Natural killer cell (primary cell): ENCODE data around the gene PEX14. TPM values are rescaled to one million over a fixed set of nuclear protein-coding genes. Genes with fewer than 3 reads are reported as not detected.

Experiments used
- ATAC-seq, 3 donors: fragments of 150-1000 bp in 2 of 3; fragments of 200-7000 bp in 1 of 3; cut with Tn5 transposase; 1 replicate in 1 of 3; 2 replicates in 2 of 3; pipeline ENCODE4 v1.10.0; 2021; ENCODE audit warnings: mild to moderate bottlenecking in 2 of 3, moderate library complexity in 2 of 3
- DNase-seq, 2 donors: peaks; one replicate each; pipeline versions ENCODE4 v3.0.0 to v3.0.0-alpha.2; 2013 to 2021; ENCODE audit warnings: mixed read lengths in 1 of 2
- H3K27ac ChIP-seq: one replicate; pipeline ENCODE4 v1.5.1; 2013; ENCODE audit warnings: mild to moderate bottlenecking, low read length
- H3K27me3 ChIP-seq: one replicate; pipeline ENCODE4 v1.6.1; 2013; ENCODE audit warnings: low read length; ENCODE audit not compliant: control insufficient read depth, insufficient read depth
- H3K36me3 ChIP-seq: one replicate; pipeline ENCODE4 v1.6.1; 2013; ENCODE audit warnings: low read length; ENCODE audit not compliant: control insufficient read depth, insufficient read depth
- H3K4me1 ChIP-seq: one replicate; pipeline ENCODE4 v1.6.1; 2013; ENCODE audit warnings: low read length; ENCODE audit not compliant: control insufficient read depth, insufficient read depth
- H3K4me3 ChIP-seq: one replicate; pipeline ENCODE4 v1.5.1; 2013; ENCODE audit warnings: low read length
- H3K9me3 ChIP-seq: one replicate; pipeline ENCODE4 v1.6.1; 2013; ENCODE audit warnings: low read length; ENCODE audit not compliant: control insufficient read depth, insufficient read depth
- H3K27ac Mint-ChIP-seq, 2 donors: one replicate each; pipeline ENCODE4 v1.8.0; 2022; ENCODE audit warnings: mild to moderate bottlenecking in 2 of 2, mixed read lengths in 2 of 2, moderate library complexity in 1 of 2
- H3K27me3 Mint-ChIP-seq, 2 donors: one replicate each; pipeline ENCODE4 v1.8.0; 2022; ENCODE audit warnings: low read depth in 2 of 2, mixed read lengths in 2 of 2
- H3K36me3 Mint-ChIP-seq: one replicate; pipeline ENCODE4 v1.8.0; 2022; ENCODE audit warnings: mixed read lengths
- H3K4me1 Mint-ChIP-seq, 2 donors: one replicate each; pipeline ENCODE4 v1.8.0; 2022; ENCODE audit warnings: mixed read lengths in 2 of 2
- H3K4me3 Mint-ChIP-seq: one replicate; pipeline ENCODE4 v1.8.0; 2022; ENCODE audit warnings: mild to moderate bottlenecking, moderate library complexity, mixed read lengths
- H3K9me3 Mint-ChIP-seq, 2 donors: one replicate each; pipeline ENCODE4 v1.8.0; 2022; ENCODE audit warnings: mixed read lengths in 2 of 2
- CTCF ChIP-seq: fragments of 200-600 bp; IDR thresholded peaks from one replicate; pipeline ENCODE4 v1.8.0; 2022; ENCODE audit warnings: antibody characterized with exemption
- WGBS: methylation state at CpG from one replicate; pipeline ENCODE4 v1.1.7; 2013; ENCODE audit warnings: missing lambda C conversion rate; ENCODE audit not compliant: insufficient coverage; 5-methylcytosine and 5-hydroxymethylcytosine counted together
- intact Hi-C: fragments of 100-400 bp; cut with micrococcal nuclease; formaldehyde crosslinking; loops from one replicate; pipeline ENCODE4 v1.14.2; 2022
- total RNA-seq, 4 donors: library from RNA; stranded (reverse); fragments of 120-200 nt in 1 of 4; gene quantifications; one replicate each; pipeline versions ENCODE4 v1.2.3 to v1.2.4, GENCODE V29; 2013 to 2022

Gene PEX14
- total RNA-seq, 3 donors from 2014 or later (not counting 1 experiment from before 2014, with no cell fraction given): 21.4 to 27.3 (median 24.1) TPM

GRCh38 chr1:10530756-10531495 is 56.2 kb downstream of the PEX14 start:
- Histone ChIP-seq H3K27ac (no peak overlapping the region), H3K36me3 (no peaks in the 10 kb centered on the region), H3K9me3 (no peaks in the 10 kb centered on the region), H3K4me1 (no peaks in the 10 kb centered on the region), H3K27me3 (no peaks in the 10 kb centered on the region), H3K4me3 (no peak overlapping the region)
- H3K9me3 Mint-ChIP-seq: no peaks in the 10 kb centered on the region
- intact Hi-C loops: no loop called here
- H3K27ac Mint-ChIP-seq: peak overlapping the region in 1 of 2 donors; percentile 14
- 79% methylated on average over 17 of the region's 17 CpGs for WGBS
- peaks cover 6 to 20% of the 10 kb centered on the region in 2 donors for H3K4me1 Mint-ChIP-seq
- no peak for DNase-seq
- no peak for ATAC-seq
- H3K27me3 Mint-ChIP-seq: no peaks in the 10 kb centered on the region
- no peak overlapping the region for H3K4me3 Mint-ChIP-seq
- no peaks in the 10 kb centered on the region for H3K36me3 Mint-ChIP-seq
- TF ChIP-seq CTCF: no peak

- ATAC-seq (no peak), DNase-seq (no peak)
- Histone ChIP-seq H3K4me1 (no peaks in the 10 kb centered on the region), H3K36me3 (peaks cover 6% of the 10 kb centered on the region), H3K9me3 (no peaks in the 10 kb centered on the region), H3K4me3 (no peak overlapping the region), H3K27ac (no peak overlapping the region), H3K27me3 (no peaks in the 10 kb centered on the region)
- no peak overlapping the region for H3K27ac Mint-ChIP-seq
- no peaks in the 10 kb centered on the region for H3K36me3 Mint-ChIP-seq
- no peaks in the 10 kb centered on the region for H3K9me3 Mint-ChIP-seq
- WGBS: 96% methylated on average over 7 of the region's 8 CpGs
- peaks cover 6 to 20% of the 10 kb centered on the region in 2 donors for H3K4me1 Mint-ChIP-seq
- TF ChIP-seq CTCF: no peak
- intact Hi-C loops: no loop called here
- H3K27me3 Mint-ChIP-seq: no peaks in the 10 kb centered on the region
- H3K4me3 Mint-ChIP-seq: no peak overlapping the region
Measured at GRCh38 chr1:10532362-10532761, 57.6 kb downstream of the PEX14 start.

- Mint-ChIP-seq H3K36me3 (no peaks in the 10 kb centered on the region), H3K27me3 (no peaks in the 10 kb centered on the region), H3K9me3 (no peaks in the 10 kb centered on the region), H3K4me3 (no peak overlapping the region), H3K4me1 (peaks cover 13 to 15% of the 10 kb centered on the region in 2 donors), H3K27ac (no peak overlapping the region)
- intact Hi-C loops: no loop called here
- 98% methylated on average over 6 of the region's 7 CpGs for WGBS
- no peaks in the 10 kb centered on the region for H3K27me3 ChIP-seq
- no peaks in the 10 kb centered on the region for H3K9me3 ChIP-seq
- no peak overlapping the region for H3K27ac ChIP-seq
- no peaks in the 10 kb centered on the region for H3K4me1 ChIP-seq
- peaks cover 11% of the 10 kb centered on the region for H3K36me3 ChIP-seq
- ATAC-seq: no peak
- no peak for TF ChIP-seq CTCF
- DNase-seq: no peak
- no peak overlapping the region for H3K4me3 ChIP-seq
Measured at GRCh38 chr1:10534519-10534918, 59.8 kb downstream of the PEX14 start.
